ENCODE results near the gene RNASE3.
A peak's percentile ranks its signal among the peaks of the same experiment; 100 is the strongest.
"Not testable (repeated sequence)": the region's sequence is repeated elsewhere in the genome, so short reads cannot be mapped to it uniquely, and the experiment has no call there.

The RNASE3 gene

GRCh38 chr14:20891126-20891825 lies at the start of gene RNASE3:
TSS of gene RNASE3 (plus strand) at chr14:20891385. CDS start at chr14:20891687, 302 bp downstream.
- DNase-seq, result not testable (repeated sequence)

- no peak for DNase-seq
These were observed 44.6 kb upstream of the RNASE3 start for GRCh38 chr14:20846560-20846959.

- peak; percentile 66 for DNase-seq
These were observed 42.8 kb upstream of the RNASE3 start for GRCh38 chr14:20848316-20848954.

GRCh38 chr14:20848955-20849570 lies 42.1 kb upstream of the RNASE3 start:
- DNase-seq, result no peak

GRCh38 chr14:20853042-20853441 lies 38.1 kb upstream of the RNASE3 start:
- DNase-seq, result no peak

GRCh38 chr14:20855652-20856291 lies 35.4 kb upstream of the RNASE3 start:
- peak; percentile 59 for DNase-seq

- DNase-seq, result no peak
These were observed 34.0 kb upstream of the RNASE3 start for GRCh38 chr14:20857207-20857606.

- peak; percentile 31 for DNase-seq
These were observed 33.4 kb upstream of the RNASE3 start for GRCh38 chr14:20857630-20858261.

- no peak for DNase-seq
These were observed 25.0 kb upstream of the RNASE3 start for GRCh38 chr14:20866194-20866593.

- peak; percentile 5 for DNase-seq
These were observed 24.2 kb upstream of the RNASE3 start for GRCh38 chr14:20866963-20867362.

- DNase-seq, result peak; percentile 51
These were observed 17.6 kb upstream of the RNASE3 start for GRCh38 chr14:20873370-20874177.

GRCh38 chr14:20877016-20877415 lies 14.2 kb upstream of the RNASE3 start:
- no peak for DNase-seq

- no peak for DNase-seq
These were observed 12.5 kb upstream of the RNASE3 start for GRCh38 chr14:20878695-20879094.

- not testable (repeated sequence) for DNase-seq
These were observed 10.0 kb upstream of the RNASE3 start for GRCh38 chr14:20881229-20881628.

- not testable (repeated sequence) for DNase-seq
These were observed 8.4 kb upstream of the RNASE3 start for GRCh38 chr14:20882787-20883186.

GRCh38 chr14:20888411-20888810 lies 2.8 kb upstream of the RNASE3 start:
- not testable (repeated sequence) for DNase-seq

- not testable (repeated sequence) for DNase-seq
These were observed 4.1 kb downstream of the RNASE3 start for GRCh38 chr14:20895322-20895721.

- DNase-seq, result no peak
These were observed 13.3 kb downstream of the RNASE3 start for GRCh38 chr14:20904393-20905029.

- no peak for DNase-seq
These were observed 14.5 kb downstream of the RNASE3 start for GRCh38 chr14:20905676-20906075.

GRCh38 chr14:20907214-20907613 lies 16.0 kb downstream of the RNASE3 start:
- no peak for DNase-seq

- not testable (repeated sequence) for DNase-seq
These were observed 19.6 kb downstream of the RNASE3 start for GRCh38 chr14:20910822-20911221.

Data from HCEC 1CT (cell line).